Parathyroid adenoma (tissue), 2 donors: ENCODE data around the gene GABRG2.

ENCODE experiments used
- H2AFZ ChIP-seq: fragments of 300-600 bp; sonication (generic); one replicate; pipeline ENCODE4 v1.7.0; 2017; ENCODE audit warnings: antibody characterized with exemption, mild to moderate bottlenecking
- H3K27ac ChIP-seq: fragments of 300-600 bp; sonication (generic); one replicate; pipeline ENCODE4 v1.7.0; 2017
- H3K27me3 ChIP-seq: fragments of 300-600 bp; sonication (generic); one replicate; pipeline ENCODE4 v1.7.0; 2017; ENCODE audit warnings: low read length; ENCODE audit not compliant: control insufficient read depth, insufficient read depth
- H3K36me3 ChIP-seq: fragments of 300-600 bp; sonication (generic); one replicate; pipeline ENCODE4 v1.7.0; 2017; ENCODE audit warnings: low read length; ENCODE audit not compliant: control insufficient read depth, insufficient read depth
- H3K4me1 ChIP-seq: fragments of 300-600 bp; sonication (generic); one replicate; pipeline ENCODE4 v1.7.0; 2017; ENCODE audit warnings: control low read depth
- H3K4me2 ChIP-seq: fragments of 300-600 bp; sonication (generic); one replicate; pipeline ENCODE4 v1.7.0; 2017; ENCODE audit warnings: low read length
- H3K4me3 ChIP-seq: fragments of 300-600 bp; sonication (generic); one replicate; pipeline ENCODE4 v1.7.0; 2017; ENCODE audit warnings: low read depth, low read length
- H3K79me2 ChIP-seq: fragments of 300-600 bp; sonication (generic); one replicate; pipeline ENCODE4 v1.7.0; 2017; ENCODE audit warnings: control low read depth
- H3K9ac ChIP-seq: fragments of 300-600 bp; sonication (generic); one replicate; pipeline ENCODE4 v1.7.0; 2017; ENCODE audit warnings: mild to moderate bottlenecking
- H3K9me3 ChIP-seq: fragments of 300-600 bp; sonication (generic); one replicate; pipeline ENCODE4 v1.7.0; 2017; ENCODE audit warnings: low read length; ENCODE audit not compliant: control insufficient read depth
- TF ChIP-seq, protein P1 (sequence below): fragments of 300-600 bp; sonication (generic); IDR thresholded peaks from one replicate; pipeline ENCODE4 v1.7.0; 2017; ENCODE audit warnings: antibody characterized with exemption, mild to moderate bottlenecking
- donor health status: primary hyperparathyroidism.

GABRG2 gene

GRCh38 chr5:162163663-162164062 lies 96.1 kb downstream of the GABRG2 start:
- Histone ChIP-seq H2AFZ (no peak overlapping the region), H3K4me3 (no peak overlapping the region), H3K36me3 (no peaks in the 10 kb centered on the region), H3K9ac (no peak overlapping the region), H3K4me1 (no peaks in the 10 kb centered on the region), H3K27ac (no peak overlapping the region), H3K4me2 (no peak overlapping the region), H3K27me3 (no peaks in the 10 kb centered on the region), H3K9me3 (no peaks in the 10 kb centered on the region), H3K79me2 (no peaks in the 10 kb centered on the region)
- TF ChIP-seq, protein P1, sequence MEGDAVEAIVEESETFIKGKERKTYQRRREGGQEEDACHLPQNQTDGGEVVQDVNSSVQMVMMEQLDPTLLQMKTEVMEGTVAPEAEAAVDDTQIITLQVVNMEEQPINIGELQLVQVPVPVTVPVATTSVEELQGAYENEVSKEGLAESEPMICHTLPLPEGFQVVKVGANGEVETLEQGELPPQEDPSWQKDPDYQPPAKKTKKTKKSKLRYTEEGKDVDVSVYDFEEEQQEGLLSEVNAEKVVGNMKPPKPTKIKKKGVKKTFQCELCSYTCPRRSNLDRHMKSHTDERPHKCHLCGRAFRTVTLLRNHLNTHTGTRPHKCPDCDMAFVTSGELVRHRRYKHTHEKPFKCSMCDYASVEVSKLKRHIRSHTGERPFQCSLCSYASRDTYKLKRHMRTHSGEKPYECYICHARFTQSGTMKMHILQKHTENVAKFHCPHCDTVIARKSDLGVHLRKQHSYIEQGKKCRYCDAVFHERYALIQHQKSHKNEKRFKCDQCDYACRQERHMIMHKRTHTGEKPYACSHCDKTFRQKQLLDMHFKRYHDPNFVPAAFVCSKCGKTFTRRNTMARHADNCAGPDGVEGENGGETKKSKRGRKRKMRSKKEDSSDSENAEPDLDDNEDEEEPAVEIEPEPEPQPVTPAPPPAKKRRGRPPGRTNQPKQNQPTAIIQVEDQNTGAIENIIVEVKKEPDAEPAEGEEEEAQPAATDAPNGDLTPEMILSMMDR: no peak

DNA sequence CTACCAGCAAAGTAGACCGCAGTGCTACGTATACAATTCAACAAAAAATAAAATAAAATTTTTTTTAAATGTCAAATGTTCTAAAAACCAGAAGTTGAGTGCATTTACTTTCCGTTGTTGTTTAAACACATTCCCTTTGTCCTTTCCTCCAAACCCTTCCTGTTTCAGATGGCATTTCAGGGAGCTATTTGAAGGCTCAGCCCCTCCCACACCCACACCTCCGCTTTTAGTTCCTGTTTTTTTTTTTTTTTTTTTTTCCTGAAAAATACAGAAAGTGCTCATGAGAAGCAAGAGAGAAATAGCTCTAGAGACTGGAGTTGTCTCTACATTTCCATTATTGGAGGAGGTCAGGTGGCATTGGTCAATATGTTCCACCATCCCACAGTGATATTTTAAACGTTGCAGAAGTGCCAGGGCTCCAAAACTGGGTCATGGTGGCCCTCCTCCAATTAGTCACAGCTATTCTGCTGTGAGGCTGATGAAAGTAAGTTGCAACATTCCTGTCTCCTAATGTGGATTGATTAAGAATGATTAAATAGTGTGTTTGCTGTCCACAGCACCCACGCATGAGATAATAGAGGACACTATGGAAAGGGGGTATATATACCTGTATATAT lies 106.9 kb downstream of the GABRG2 start:
- H2AFZ ChIP-seq: no peak overlapping the region
- TF ChIP-seq, protein P1: no peak
- H3K4me1 ChIP-seq: no peaks in the 10 kb centered on the region
- H3K4me2 ChIP-seq: no peak overlapping the region
- H3K79me2 ChIP-seq: no peaks in the 10 kb centered on the region
- H3K9ac ChIP-seq: no peak overlapping the region
- H3K36me3 ChIP-seq: no peaks in the 10 kb centered on the region
- H3K27me3 ChIP-seq: no peaks in the 10 kb centered on the region
- no peak overlapping the region for H3K27ac ChIP-seq
- H3K9me3 ChIP-seq: no peaks in the 10 kb centered on the region
- H3K4me3 ChIP-seq: no peak overlapping the region

DNA sequence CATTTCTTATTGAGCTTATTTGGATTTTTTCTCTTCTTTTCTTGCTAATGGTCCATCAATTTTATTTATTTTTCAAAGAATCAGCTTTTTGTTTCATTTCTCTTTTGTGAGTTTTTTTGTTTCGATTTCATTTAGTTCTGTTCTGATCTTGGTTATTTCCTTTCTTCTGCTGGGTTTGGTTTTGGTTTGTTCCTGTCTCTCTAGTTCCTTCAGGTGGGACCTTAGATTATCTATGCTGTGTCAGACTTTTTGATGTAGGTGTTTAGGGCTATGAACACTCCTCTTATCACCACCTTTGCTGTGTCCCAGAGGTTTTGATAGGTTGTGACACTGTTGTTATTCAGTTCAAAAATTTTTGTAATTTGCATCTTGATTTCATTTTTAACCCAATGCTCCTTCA lies 119.8 kb downstream of the GABRG2 start:
- no peaks in the 10 kb centered on the region for H3K9me3 ChIP-seq
- H2AFZ ChIP-seq: no peak overlapping the region
- H3K27me3 ChIP-seq: no peaks in the 10 kb centered on the region
- no peaks in the 10 kb centered on the region for H3K36me3 ChIP-seq
- no peak overlapping the region for H3K4me3 ChIP-seq
- H3K79me2 ChIP-seq: no peaks in the 10 kb centered on the region
- no peak overlapping the region for H3K9ac ChIP-seq
- TF ChIP-seq, protein P1: no peak
- H3K4me1 ChIP-seq: no peaks in the 10 kb centered on the region
- H3K4me2 ChIP-seq: no peak overlapping the region
- no peak overlapping the region for H3K27ac ChIP-seq

- no peak overlapping the region for H3K4me2 ChIP-seq
- no peak overlapping the region for H3K9ac ChIP-seq
- no peak overlapping the region for H3K4me3 ChIP-seq
- H3K36me3 ChIP-seq: no peaks in the 10 kb centered on the region
- H3K27ac ChIP-seq: no peak overlapping the region
- no peaks in the 10 kb centered on the region for H3K4me1 ChIP-seq
- no peaks in the 10 kb centered on the region for H3K27me3 ChIP-seq
- TF ChIP-seq, protein P1: no peak
- H3K9me3 ChIP-seq: no peaks in the 10 kb centered on the region
- no peak overlapping the region for H2AFZ ChIP-seq
- H3K79me2 ChIP-seq: no peaks in the 10 kb centered on the region
These were observed 122.1 kb downstream of the GABRG2 start for GRCh38 chr5:162189719-162190118.

- H3K9me3 ChIP-seq: no peaks in the 10 kb centered on the region
- H3K36me3 ChIP-seq: no peaks in the 10 kb centered on the region
- no peak overlapping the region for H3K4me3 ChIP-seq
- H2AFZ ChIP-seq: no peak overlapping the region
- no peaks in the 10 kb centered on the region for H3K79me2 ChIP-seq
- no peaks in the 10 kb centered on the region for H3K4me1 ChIP-seq
- no peak overlapping the region for H3K9ac ChIP-seq
- no peak overlapping the region for H3K4me2 ChIP-seq
- TF ChIP-seq, protein P1: no peak
- H3K27ac ChIP-seq: no peak overlapping the region
- no peaks in the 10 kb centered on the region for H3K27me3 ChIP-seq
These were observed 125.4 kb downstream of the GABRG2 start for GRCh38 chr5:162193012-162193411.
